ENCODE data around the gene PRSS16.

Gene PRSS16

GRCh38 chr6:27224729-27225128 is 22.8 kb upstream of the PRSS16 start:
- no peak overlapping the region for H3K4me3 ChIP-seq (ENCODE audit: low read length)
- no peaks in the 10 kb centered on the region for H3K9me3 ChIP-seq (ENCODE audit: control insufficient read depth, low read length)
- no peaks in the 10 kb centered on the region for H3K36me3 ChIP-seq (ENCODE audit: control insufficient read depth, insufficient read depth, low read length, severe bottlenecking)
- no peak for DNase-seq (ENCODE audit: low read depth)
- no peak overlapping the region for H3K9ac ChIP-seq (ENCODE audit: low read length)
- no peaks in the 10 kb centered on the region for H3K27me3 ChIP-seq (replicated peaks; ENCODE audit: control insufficient read depth, insufficient read depth, low read length)
- no peaks in the 10 kb centered on the region for H3K4me1 ChIP-seq (ENCODE audit: control insufficient read depth, insufficient read depth, low read length)

- Histone ChIP-seq H3K4me1 (ENCODE audit: control insufficient read depth, insufficient read depth, low read length) (peaks cover 3% of the 10 kb centered on the region), H3K9ac (ENCODE audit: low read length) (no peak overlapping the region), H3K4me3 (ENCODE audit: low read length) (no peak overlapping the region), H3K36me3 (ENCODE audit: control insufficient read depth, insufficient read depth, low read length, severe bottlenecking) (no peaks in the 10 kb centered on the region), H3K27me3 (replicated peaks; ENCODE audit: control insufficient read depth, insufficient read depth, low read length) (no peaks in the 10 kb centered on the region), H3K9me3 (ENCODE audit: control insufficient read depth, low read length) (no peaks in the 10 kb centered on the region)
- no peak for DNase-seq (ENCODE audit: low read depth)
These were observed 18.5 kb upstream of the PRSS16 start for GRCh38 chr6:27228963-27229477.

GRCh38 chr6:27230758-27231111 is 16.8 kb upstream of the PRSS16 start:
- no peaks in the 10 kb centered on the region for H3K27me3 ChIP-seq (replicated peaks; ENCODE audit: control insufficient read depth, insufficient read depth, low read length)
- peaks cover 7% of the 10 kb centered on the region for H3K4me1 ChIP-seq (ENCODE audit: control insufficient read depth, insufficient read depth, low read length)
- DNase-seq (ENCODE audit: low read depth) = no peak
- H3K4me3 ChIP-seq (ENCODE audit: low read length) = peak overlapping the region; percentile 56
- H3K9ac ChIP-seq (ENCODE audit: low read length) = no peak overlapping the region
- H3K9me3 ChIP-seq (ENCODE audit: control insufficient read depth, low read length) = no peaks in the 10 kb centered on the region
- no peaks in the 10 kb centered on the region for H3K36me3 ChIP-seq (ENCODE audit: control insufficient read depth, insufficient read depth, low read length, severe bottlenecking)

DNA sequence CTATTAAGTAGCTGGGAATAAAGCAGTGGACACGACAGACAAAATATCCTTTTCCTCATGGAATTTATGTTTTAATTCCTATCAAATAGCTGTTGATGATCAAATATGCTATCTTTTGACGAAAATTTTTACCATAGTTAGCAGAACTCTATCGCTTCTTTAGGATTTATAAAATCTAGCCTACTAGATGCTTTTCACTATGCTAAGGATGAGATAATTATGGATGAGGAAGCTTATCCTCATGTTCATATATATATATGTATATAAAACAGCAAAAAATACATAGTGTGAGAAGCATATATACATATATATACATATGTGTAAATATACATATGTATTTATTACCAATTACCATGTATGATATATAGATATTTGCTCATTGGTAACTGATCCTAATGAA is 12.9 kb upstream of the PRSS16 start:
- Histone ChIP-seq H3K27me3 (replicated peaks; ENCODE audit: control insufficient read depth, insufficient read depth, low read length) (no peaks in the 10 kb centered on the region), H3K4me3 (ENCODE audit: low read length) (peak overlapping the region; percentile 72)

DNA sequence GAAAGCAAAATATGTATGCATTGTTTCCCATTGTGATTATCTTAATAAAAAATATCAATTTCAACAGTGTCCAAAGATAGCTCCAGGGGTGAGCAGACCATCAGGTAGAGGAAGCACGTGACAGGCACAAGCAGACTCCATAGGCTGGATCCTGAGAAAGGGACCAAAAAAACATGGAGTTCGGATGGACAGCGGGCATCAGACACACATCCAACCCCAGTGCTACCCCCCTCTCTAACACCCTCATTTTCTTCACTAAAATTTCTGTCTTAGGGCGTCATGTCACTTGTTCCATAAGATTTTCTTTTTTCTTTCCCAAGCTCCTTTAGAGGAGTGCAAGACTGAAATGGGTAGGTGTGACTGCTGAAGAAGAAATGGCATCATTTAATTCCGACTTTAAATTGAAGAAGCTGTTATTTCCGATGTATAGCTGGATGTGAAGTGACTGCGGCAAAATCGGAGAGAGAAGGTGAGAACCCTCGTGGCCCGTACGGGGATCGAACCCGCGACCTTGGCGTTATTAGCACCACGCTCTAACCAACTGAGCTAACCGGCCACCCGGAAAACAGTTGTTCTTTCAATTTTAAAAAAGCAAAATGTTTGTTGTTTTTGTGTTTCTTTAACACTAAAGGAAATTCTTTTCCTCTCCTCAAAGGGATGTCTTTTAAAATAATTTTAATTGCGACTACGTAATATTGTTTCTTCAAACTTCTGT is 10.3 kb upstream of the PRSS16 start:
- no peak overlapping the region for H3K9ac ChIP-seq (ENCODE audit: low read length)
- peak overlapping the region; percentile 79 for H3K4me3 ChIP-seq (ENCODE audit: low read length)
- peaks cover 19% of the 10 kb centered on the region for H3K4me1 ChIP-seq (ENCODE audit: control insufficient read depth, insufficient read depth, low read length)
- peak; percentile 66 for DNase-seq (ENCODE audit: low read depth)
- peaks cover 4% of the 10 kb centered on the region for H3K27me3 ChIP-seq (replicated peaks; ENCODE audit: control insufficient read depth, insufficient read depth, low read length)
- no peaks in the 10 kb centered on the region for H3K9me3 ChIP-seq (ENCODE audit: control insufficient read depth, low read length)
- H3K36me3 ChIP-seq (ENCODE audit: control insufficient read depth, insufficient read depth, low read length, severe bottlenecking) = no peaks in the 10 kb centered on the region

More for the DNA sequence above, 12.9 kb upstream of the PRSS16 start:
- H3K36me3 ChIP-seq (ENCODE audit: control insufficient read depth, insufficient read depth, low read length, severe bottlenecking) = no peaks in the 10 kb centered on the region
- peaks cover 22% of the 10 kb centered on the region for H3K4me1 ChIP-seq (ENCODE audit: control insufficient read depth, insufficient read depth, low read length)
- H3K9me3 ChIP-seq (ENCODE audit: control insufficient read depth, low read length) = no peaks in the 10 kb centered on the region
- no peak overlapping the region for H3K9ac ChIP-seq (ENCODE audit: low read length)
- DNase-seq (ENCODE audit: low read depth) = no peak

GRCh38 chr6:27238010-27238983 is 9.2 kb upstream of the PRSS16 start:
- peaks cover 13% of the 10 kb centered on the region for H3K27me3 ChIP-seq (replicated peaks; ENCODE audit: control insufficient read depth, insufficient read depth, low read length)
- H3K9me3 ChIP-seq (ENCODE audit: control insufficient read depth, low read length) = no peaks in the 10 kb centered on the region
- no peak overlapping the region for H3K9ac ChIP-seq (ENCODE audit: low read length)
- peaks cover 19% of the 10 kb centered on the region for H3K4me1 ChIP-seq (ENCODE audit: control insufficient read depth, insufficient read depth, low read length)
- H3K36me3 ChIP-seq (ENCODE audit: control insufficient read depth, insufficient read depth, low read length, severe bottlenecking) = no peaks in the 10 kb centered on the region
- peak overlapping the region; percentile 79 for H3K4me3 ChIP-seq (ENCODE audit: low read length)
- DNase-seq (ENCODE audit: low read depth) = peak; percentile 57

DNA sequence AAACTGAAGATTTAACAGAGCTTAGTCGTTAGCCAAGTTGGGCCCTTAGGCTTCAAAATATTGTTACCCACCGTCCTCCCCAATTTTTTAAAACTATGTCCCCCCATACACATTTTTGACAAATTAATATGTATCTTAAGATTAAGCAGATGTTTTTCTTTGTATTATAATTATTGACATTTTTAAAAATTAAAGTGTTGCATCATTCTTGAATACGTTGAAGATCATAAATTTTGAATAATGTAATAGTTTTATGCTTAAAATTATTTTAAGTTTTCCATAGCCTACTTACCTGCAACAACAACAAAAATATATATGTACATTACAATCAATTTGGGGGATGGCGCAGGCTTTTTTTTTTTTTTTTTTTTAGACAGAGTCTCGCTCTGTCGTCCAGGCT is 8.2 kb upstream of the PRSS16 start:
- Histone ChIP-seq H3K4me1 (ENCODE audit: control insufficient read depth, insufficient read depth, low read length) (peaks cover 19% of the 10 kb centered on the region), H3K9me3 (ENCODE audit: control insufficient read depth, low read length) (no peaks in the 10 kb centered on the region), H3K27me3 (replicated peaks; ENCODE audit: control insufficient read depth, insufficient read depth, low read length) (peaks cover 16% of the 10 kb centered on the region), H3K4me3 (ENCODE audit: low read length) (no peak overlapping the region), H3K36me3 (ENCODE audit: control insufficient read depth, insufficient read depth, low read length, severe bottlenecking) (no peaks in the 10 kb centered on the region), H3K9ac (ENCODE audit: low read length) (no peak overlapping the region)
- DNase-seq (ENCODE audit: low read depth) = no peak

DNA sequence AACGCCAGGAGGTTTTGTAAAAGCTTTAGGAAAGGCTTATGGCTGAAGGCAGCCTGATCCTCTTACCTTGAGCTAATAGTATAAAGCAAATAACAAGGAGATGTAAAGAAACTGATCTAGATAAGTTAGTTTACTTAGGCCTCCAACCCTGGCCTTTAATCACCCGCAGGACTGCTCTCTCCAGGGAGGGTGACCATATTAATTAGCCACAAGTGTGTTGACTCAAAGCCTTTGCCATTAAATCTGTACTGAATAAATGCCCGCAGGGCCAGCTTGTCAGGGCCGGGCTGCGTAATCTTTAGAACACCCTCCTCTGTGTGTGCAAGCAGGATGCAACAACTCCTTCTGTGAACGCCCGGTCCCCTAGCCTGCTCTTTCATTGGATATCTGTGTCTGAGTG is 6.1 kb upstream of the PRSS16 start:
- no peak overlapping the region for H3K4me3 ChIP-seq (ENCODE audit: low read length)
- H3K4me1 ChIP-seq (ENCODE audit: control insufficient read depth, insufficient read depth, low read length) = peaks cover 14% of the 10 kb centered on the region
- H3K9ac ChIP-seq (ENCODE audit: low read length) = no peak overlapping the region
- peaks cover 16% of the 10 kb centered on the region for H3K27me3 ChIP-seq (replicated peaks; ENCODE audit: control insufficient read depth, insufficient read depth, low read length)
- H3K9me3 ChIP-seq (ENCODE audit: control insufficient read depth, low read length) = no peaks in the 10 kb centered on the region
- no peaks in the 10 kb centered on the region for H3K36me3 ChIP-seq (ENCODE audit: control insufficient read depth, insufficient read depth, low read length, severe bottlenecking)
- no peak for DNase-seq (ENCODE audit: low read depth)

DNA sequence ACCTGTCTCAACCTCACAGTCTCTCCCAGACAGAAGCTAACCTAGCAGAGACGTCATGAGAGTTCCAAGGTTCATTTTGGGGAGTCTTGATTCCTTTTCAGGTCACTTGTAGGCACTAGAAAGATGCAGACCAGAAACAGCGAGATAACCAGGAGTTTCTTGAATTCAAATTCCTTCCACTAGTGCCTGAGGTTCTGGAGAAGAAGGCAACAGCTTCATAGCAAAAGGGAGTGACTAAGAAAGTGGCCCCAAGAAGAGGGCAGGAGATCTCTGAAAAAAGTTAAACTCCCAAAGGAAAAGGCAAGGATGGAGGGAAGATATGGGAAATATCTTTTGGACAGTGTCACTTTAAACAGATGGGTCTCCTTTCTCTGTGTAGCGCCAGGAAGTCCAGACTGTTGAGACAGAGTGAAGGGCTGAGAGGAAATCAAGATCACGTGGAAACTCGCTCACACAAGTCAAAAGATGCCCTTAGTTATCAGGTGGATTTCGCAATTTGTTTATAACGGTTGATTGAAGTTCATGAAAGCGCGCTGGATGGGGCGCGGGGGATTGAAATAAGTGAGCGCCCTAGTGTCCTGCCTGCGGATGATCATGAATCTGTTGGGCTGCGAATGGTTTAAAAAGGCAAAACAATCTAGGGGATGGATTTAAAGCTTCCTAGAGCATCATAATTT is 4.8 kb upstream of the PRSS16 start:
- Histone ChIP-seq H3K9me3 (ENCODE audit: control insufficient read depth, low read length) (no peaks in the 10 kb centered on the region), H3K4me3 (ENCODE audit: low read length) (no peak overlapping the region), H3K4me1 (ENCODE audit: control insufficient read depth, insufficient read depth, low read length) (peaks cover 13% of the 10 kb centered on the region), H3K36me3 (ENCODE audit: control insufficient read depth, insufficient read depth, low read length, severe bottlenecking) (no peaks in the 10 kb centered on the region), H3K9ac (ENCODE audit: low read length) (no peak overlapping the region), H3K27me3 (replicated peaks; ENCODE audit: control insufficient read depth, insufficient read depth, low read length) (peaks cover 25% of the 10 kb centered on the region)
- DNase-seq (ENCODE audit: low read depth) = no peak

DNA sequence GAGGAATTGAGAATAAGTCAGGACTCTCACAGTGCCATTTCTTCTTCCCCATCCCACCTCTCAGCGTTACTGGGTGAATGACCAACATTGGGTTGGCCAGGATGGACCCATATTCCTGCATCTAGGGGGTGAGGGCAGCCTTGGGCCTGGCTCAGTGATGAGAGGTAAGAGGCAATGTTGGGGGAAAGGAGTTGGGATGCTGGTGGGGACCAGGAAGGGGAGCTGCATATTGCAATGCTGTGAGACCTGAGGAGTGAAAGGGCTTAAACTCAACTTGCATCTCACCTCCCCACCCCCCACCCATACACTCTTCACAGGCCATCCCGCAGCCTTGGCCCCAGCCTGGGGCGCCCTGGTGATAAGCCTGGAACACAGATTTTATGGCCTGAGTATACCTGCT is 1.3 kb downstream of the PRSS16 start:
- Histone ChIP-seq H3K36me3 (ENCODE audit: control insufficient read depth, insufficient read depth, low read length, severe bottlenecking) (no peaks in the 10 kb centered on the region), H3K9me3 (ENCODE audit: control insufficient read depth, low read length) (no peaks in the 10 kb centered on the region), H3K4me1 (ENCODE audit: control insufficient read depth, insufficient read depth, low read length) (peaks cover 3% of the 10 kb centered on the region), H3K9ac (ENCODE audit: low read length) (no peak overlapping the region), H3K27me3 (replicated peaks; ENCODE audit: control insufficient read depth, insufficient read depth, low read length) (peaks cover 52% of the 10 kb centered on the region), H3K4me3 (ENCODE audit: low read length) (no peak overlapping the region)
- DNase-seq (ENCODE audit: low read depth) = no peak

Data from adipocyte (in vitro differentiated cells).